ENCODE results near the gene JUND. TPM values are rescaled to one million over a fixed set of nuclear protein-coding genes. Genes with fewer than 3 reads are reported as not detected.

JUND gene
- total RNA-seq, 4 donors from 2014 or later: 241 to 573 (median 297) TPM

DNA sequence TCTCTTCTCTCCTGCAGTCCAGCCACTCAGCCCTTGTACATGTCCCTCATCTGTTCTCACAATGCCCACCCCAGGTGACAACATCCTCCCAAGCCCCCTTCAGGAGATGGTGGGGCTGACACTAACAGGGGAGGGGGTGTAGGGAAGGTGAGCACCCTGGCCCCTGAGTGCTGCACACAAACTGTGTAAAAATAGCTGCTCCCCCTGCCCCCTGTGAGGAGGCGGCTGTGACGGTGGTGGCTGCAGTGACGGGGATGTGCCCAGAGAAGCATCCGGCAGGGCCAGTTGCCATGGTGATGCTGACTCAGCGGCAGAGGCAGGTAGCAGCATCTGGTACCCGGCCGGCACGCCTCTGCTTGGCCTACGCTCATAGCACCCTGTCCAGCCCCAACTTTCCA is 13.0 kb upstream of the JUND start:
- no peaks in the 10 kb centered on the region for H3K9me3 ChIP-seq
- no peaks in the 10 kb centered on the region for H3K36me3 ChIP-seq

GRCh38 chr19:18293642-18294466 is 12.4 kb upstream of the JUND start:
- Histone ChIP-seq H3K4me1 (peaks cover 0 to 40% (median 20%) of the 10 kb centered on the region in 3 donors), H3K9me3 (no peaks in the 10 kb centered on the region), H3K36me3 (no peaks in the 10 kb centered on the region), H3K27me3 (no peaks in the 10 kb centered on the region), H3K4me3 (peak overlapping the region in 1 of 2 donors; percentile 73), H3K27ac (peak overlapping the region; percentile 89 to 99 (median 99))
- no peak for TF ChIP-seq POLR2A (IDR thresholded peaks at IDR 0.05)
- no peak for TF ChIP-seq CTCF (IDR thresholded peaks at IDR 0.05)
- TF ChIP-seq POLR2AphosphoS5 (IDR thresholded peaks at IDR 0.05): no peak
- no peak for TF ChIP-seq EP300 (IDR thresholded peaks at IDR 0.05)
- 52 to 67% methylated on average over 10 to 12 of the region's 18 CpGs for WGBS, 2 donors (ENCODE audit: low coverage in 1 of 2)
- ATAC-seq: no peak

More for the DNA sequence above, 13.0 kb upstream of the JUND start:
- H3K27me3 ChIP-seq: no peaks in the 10 kb centered on the region
- TF ChIP-seq EP300 (IDR thresholded peaks at IDR 0.05): no peak
- TF ChIP-seq POLR2A (IDR thresholded peaks at IDR 0.05): no peak
- TF ChIP-seq POLR2AphosphoS5 (IDR thresholded peaks at IDR 0.05): no peak
- no peak for TF ChIP-seq CTCF (IDR thresholded peaks at IDR 0.05)
- 52 to 100% methylated on average over 1 to 4 of the region's 9 CpGs for WGBS, 2 donors (ENCODE audit: low coverage in 1 of 2)
- H3K27ac ChIP-seq: peak overlapping the region in 3 of 4 donors; percentile 99
- H3K4me3 ChIP-seq: no peak overlapping the region
- peaks cover 0 to 40% (median 20%) of the 10 kb centered on the region in 3 donors for H3K4me1 ChIP-seq
- no peak for ATAC-seq

DNA sequence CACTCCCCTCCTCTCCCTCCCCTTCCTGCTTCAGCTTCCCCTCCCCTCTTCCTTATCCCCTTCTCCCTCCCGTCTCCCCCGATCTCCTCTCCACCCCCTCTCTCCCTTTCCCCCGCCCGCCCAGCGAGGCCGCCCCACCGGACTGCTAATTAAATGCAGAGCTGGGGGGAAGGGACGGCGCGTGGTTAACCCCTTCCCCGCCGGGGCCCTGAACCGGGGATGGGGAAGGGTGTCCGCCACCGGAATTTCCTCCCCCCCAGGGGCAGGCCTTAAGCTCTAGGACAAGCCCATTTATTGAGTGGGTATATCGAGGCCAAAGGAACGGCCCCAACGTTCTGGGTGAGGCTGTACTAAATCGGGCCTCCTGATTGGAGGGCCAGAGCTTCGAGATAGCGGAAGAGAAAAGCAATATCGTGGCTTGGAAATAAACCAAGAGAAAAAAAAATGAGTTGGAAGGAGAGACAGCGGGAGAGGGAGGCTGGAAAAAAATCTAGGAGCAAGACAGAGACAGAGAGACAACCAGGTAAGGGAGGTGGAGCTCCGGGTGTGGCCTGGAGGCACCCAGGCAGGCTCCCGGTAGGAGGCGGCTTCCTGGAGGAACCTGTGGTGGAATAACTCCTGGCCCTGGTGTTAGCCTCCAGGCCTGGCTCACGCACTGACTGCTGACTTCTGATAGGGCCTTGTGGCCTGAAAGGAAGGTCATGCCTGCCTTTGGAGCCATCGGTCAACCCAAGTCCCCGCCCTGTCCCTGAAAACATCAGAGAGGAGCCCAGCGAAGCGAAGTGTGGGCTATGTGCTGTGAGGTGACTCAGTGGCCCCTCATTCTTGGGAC is 11.6 kb upstream of the JUND start:
- 0 to 11% methylated on average over 3 to 15 of the region's 31 CpGs for WGBS, 2 donors (ENCODE audit: low coverage in 1 of 2)
- no peaks in the 10 kb centered on the region for H3K27me3 ChIP-seq
- H3K4me3 ChIP-seq: peak overlapping the region; percentile 73 to 83
- H3K4me1 ChIP-seq: peaks cover 0 to 42% (median 20%) of the 10 kb centered on the region in 3 donors
- no peaks in the 10 kb centered on the region for H3K9me3 ChIP-seq
- ATAC-seq: peak; percentile 61
- no peaks in the 10 kb centered on the region for H3K36me3 ChIP-seq
- peak overlapping the region; percentile 89 to 99 (median 99) for H3K27ac ChIP-seq
- TF ChIP-seq POLR2AphosphoS5 (IDR thresholded peaks at IDR 0.05) (peak; percentile 47), CTCF (IDR thresholded peaks at IDR 0.05) (no peak), EP300 (IDR thresholded peaks at IDR 0.05) (no peak), POLR2A (IDR thresholded peaks at IDR 0.05) (peak in 1 of 2 donors; percentile 28)

- WGBS, 2 donors (ENCODE audit: low coverage in 1 of 2): 0% methylated on average over 6 to 7 of the region's 20 CpGs
- no peaks in the 10 kb centered on the region for H3K36me3 ChIP-seq
- H3K27me3 ChIP-seq: no peaks in the 10 kb centered on the region
- peak overlapping the region; percentile 89 to 99 (median 99) for H3K27ac ChIP-seq
- no peak for TF ChIP-seq EP300 (IDR thresholded peaks at IDR 0.05)
- no peak for TF ChIP-seq POLR2A (IDR thresholded peaks at IDR 0.05)
- TF ChIP-seq CTCF (IDR thresholded peaks at IDR 0.05): no peak
- no peak for TF ChIP-seq POLR2AphosphoS5 (IDR thresholded peaks at IDR 0.05)
- no peaks in the 10 kb centered on the region for H3K9me3 ChIP-seq
- H3K4me3 ChIP-seq: peak overlapping the region; percentile 73 to 83
- ATAC-seq: no peak
- peaks cover 0 to 48% (median 20%) of the 10 kb centered on the region in 3 donors for H3K4me1 ChIP-seq
Observed at GRCh38 chr19:18292462-18292809, 11.0 kb upstream of the JUND start.

Data from gastroesophageal sphincter (tissue), 4 donors.